ENCODE results near the gene CTIF.

CTIF gene

DNA sequence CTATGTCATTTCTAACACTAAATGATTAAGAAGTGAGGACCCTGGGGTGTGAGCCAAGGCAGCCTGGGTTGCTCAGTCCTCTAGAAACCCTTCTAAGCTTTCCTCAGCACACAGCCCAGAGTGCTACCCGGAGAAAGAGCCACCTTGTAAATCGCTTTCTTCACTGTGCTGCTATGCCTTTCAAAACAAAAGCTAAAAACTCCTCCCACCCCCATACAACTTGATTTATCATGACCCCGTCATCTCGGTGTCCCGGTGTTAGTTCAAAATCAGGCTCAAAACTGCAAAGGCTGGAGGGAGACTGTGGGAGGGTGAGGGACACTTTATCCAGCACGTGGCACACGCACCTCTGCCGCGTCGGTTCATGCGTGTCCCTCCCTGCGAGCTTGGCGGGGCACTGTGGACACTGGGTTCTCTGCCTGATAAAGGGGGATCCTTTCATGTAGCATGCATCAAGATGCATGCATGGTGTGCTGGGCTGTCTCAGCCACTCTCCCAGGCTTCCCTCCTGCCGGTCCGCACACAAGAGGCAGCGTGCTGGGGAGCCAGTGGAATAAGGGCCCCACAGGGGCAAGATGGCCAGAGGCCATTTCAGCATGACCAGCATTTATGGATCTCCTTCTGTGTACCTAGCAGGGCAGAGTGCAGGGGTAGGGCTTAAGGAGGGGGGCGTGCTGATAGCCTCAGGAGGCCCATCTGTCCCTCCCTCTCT, 241.5 kb downstream of the CTIF start:
- no peak for DNase-seq

GRCh38 chr18:48780913-48781162, 242.0 kb downstream of the CTIF start:
- no peak for DNase-seq

- peak; percentile 48 for DNase-seq
Measured at GRCh38 chr18:48781163-48781987, 242.5 kb downstream of the CTIF start.

DNA sequence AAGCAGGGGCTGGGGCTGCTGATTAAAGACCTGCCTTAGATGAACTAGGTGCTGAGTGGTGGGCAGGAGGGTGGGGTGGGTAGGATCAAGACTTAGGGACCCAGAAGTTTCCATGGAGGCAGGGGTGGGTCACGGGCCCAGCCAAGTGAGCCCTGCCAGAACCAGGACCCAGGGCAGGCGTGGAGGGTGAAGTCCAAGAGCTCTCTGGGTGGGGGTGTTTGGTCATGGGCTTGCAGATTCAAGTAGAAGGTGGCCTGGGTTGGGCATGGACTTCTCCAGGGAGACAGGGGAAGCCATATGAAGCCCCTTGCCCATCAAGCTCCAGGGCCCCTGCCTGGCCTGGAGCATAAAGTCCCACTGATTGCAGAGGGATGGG, 243.1 kb downstream of the CTIF start:
- DNase-seq: no peak

DNA sequence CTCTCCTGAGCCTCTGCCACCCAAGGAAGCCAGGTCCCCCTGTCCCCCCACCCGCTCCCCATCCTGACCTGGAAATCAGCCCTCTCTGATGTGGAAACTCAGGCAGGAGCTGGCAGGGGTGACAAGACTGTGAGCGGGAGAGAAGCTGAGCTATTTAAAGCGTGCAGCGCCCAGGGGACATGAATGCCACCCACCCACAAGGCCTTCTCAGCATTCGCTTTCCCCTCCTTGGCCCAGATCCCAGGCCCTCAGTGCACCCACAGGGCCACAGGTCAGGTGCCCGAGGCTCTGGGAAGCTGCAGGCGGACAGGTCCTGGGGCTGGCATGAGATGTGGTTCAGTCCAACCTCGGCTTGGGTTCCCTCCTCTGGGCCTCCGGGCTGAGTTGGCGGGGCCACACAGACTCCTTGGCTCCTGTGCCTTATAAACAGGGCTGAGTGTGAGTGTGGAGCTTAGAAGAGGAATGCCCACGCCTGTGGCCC, 243.6 kb downstream of the CTIF start:
- no peak for DNase-seq

DNA sequence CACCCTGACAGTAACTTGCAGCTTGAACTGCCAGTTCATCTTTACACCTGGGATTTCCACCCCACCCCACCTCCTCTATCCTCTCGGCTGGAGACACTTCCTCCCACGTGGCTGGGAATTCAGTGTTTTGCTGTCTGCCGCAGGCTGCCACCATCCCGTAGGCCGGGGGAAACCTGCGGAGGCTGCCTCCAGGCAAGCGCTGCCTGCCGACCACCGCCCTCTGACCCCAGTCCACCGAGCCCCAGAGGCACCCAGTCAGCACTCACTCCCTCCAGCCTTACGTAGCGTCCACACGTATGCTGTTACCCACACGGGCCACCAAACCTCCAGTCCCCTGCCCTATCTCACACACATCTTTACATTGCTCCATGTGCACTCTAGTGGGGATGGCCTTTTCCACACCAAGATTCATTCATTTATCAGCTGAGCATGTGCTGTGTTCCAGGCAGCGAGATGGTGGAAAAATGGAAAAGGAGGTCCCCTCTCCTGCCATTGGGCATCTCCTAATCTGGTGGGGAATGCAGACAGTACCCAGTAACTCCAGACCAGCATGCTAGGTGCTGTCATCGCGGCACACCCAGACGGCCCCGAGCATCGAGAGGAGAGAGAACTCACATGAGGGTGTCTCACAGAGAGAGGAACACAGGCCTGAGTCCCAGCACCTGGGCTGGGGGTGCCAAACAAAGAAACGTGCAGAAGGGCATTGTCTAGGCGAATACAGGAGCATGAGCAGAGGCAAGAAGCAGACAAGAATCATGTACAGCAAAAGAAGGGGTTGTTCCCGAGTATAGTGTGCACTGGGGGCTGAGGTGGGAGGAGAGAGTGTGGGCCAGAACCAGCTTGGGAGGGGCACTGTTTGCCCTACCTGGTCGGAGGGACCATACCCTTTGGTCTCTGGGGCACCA, 245.0 kb downstream of the CTIF start:
- DNase-seq: no peak

DNA sequence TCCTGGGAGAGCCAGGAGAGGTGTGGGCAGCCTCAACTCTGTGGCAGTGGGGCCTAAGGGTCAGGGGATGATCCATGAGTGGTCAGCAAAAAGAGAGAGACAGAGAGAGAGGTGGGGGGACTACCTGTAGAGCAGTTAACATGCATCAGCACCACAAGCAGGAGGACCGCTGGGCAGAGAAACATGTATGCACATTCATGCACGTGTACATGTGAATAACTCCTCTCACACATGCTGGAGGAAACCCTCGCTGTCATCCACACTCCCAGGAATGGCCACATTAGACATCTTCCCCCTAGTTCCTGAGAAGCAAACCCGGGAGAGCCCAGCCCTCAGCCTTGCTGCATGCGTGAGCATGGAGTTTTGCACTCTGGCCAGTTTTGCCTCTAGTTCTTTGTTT, 245.8 kb downstream of the CTIF start:
- DNase-seq: no peak

DNA sequence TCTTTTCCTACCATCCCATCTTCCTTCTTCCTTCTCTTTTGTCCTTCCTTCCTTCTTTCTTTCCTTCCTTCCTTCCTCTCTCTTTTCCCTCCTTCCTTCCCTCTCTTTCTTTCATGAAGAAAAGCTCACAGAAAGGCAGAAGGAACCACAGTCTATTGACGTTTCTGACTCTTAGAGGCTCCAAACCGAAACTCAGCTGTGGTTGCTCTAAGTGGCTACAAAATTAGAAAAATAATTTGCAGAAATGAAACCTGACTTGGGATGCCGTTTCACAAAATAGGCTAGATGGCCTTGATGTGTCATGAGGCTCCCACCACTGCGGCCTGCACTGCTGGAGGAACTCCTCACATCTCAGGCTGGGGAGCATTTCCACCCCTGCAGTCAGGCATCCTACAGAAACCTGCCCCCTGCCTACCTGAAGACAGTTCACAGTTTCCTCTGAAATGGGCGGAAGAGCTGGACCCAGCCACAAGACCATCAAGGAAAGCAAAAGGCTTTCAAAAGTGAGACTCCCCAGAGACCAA, 246.3 kb downstream of the CTIF start:
- DNase-seq: no peak

- DNase-seq: no peak
Measured at GRCh38 chr18:48785736-48786454, 247.1 kb downstream of the CTIF start.

GRCh38 chr18:48786455-48787202, 247.8 kb downstream of the CTIF start:
- no peak for DNase-seq

GRCh38 chr18:48787203-48788151, 248.6 kb downstream of the CTIF start:
- DNase-seq: peak; percentile 61

DNA sequence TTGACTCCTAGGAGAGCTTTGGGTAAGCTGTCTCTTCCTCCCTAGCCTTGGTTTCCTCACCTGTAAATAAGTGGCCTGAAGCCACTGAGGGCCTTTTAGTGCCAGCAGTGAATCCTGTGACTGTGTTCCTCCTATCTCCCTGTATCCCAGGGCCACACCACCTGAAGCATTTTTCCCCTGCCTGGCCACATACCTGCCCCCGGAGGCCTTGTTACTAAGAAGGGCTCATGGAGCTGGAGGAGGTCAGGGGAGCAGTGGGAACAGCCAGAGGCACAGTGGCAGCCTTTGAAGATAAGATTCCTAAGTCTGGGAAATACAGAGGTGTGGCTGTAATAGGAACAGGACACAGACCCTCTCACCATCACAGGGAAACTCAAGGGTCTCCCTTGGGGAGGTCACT, 249.5 kb downstream of the CTIF start:
- no peak for DNase-seq

GRCh38 chr18:48789259-48789812, 250.5 kb downstream of the CTIF start:
- DNase-seq: no peak

DNA sequence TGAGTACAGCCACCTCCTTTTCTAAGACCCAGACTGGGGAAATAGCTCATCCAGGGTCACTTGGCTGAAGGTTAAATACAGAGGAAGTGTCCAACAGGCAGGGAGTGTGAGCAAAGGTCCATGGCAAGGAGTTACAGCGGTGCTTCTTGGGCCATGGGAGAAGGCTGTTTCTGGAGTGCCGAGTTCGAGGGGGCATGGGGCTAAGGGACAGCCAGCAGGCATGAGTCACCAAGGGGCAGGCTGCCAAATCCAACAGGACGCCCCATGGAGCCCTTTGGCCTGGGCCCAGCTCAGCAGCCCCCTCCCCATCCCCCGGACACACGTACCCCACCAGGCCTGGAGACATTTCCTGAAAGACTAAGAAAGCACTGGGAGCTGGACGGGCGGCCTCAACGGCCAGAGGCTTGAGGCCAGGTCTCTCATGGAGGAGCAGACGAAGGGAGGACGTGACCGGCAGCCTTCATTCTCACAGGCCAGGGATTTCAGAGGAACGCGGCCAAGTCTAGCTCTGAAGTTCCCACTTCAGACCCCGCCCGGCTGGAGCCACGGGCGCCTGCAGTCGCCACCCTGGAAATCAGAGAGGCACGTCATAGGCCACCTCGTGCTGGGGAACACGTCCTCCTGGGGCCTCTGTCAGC, 251.5 kb downstream of the CTIF start:
- no peak for DNase-seq

GRCh38 chr18:48790869-48791635, 252.2 kb downstream of the CTIF start:
- no peak for DNase-seq

- no peak for DNase-seq
Measured at GRCh38 chr18:48791636-48792105, 252.8 kb downstream of the CTIF start.

- DNase-seq: no peak
Measured at GRCh38 chr18:48792141-48792540, 253.3 kb downstream of the CTIF start.

DNA sequence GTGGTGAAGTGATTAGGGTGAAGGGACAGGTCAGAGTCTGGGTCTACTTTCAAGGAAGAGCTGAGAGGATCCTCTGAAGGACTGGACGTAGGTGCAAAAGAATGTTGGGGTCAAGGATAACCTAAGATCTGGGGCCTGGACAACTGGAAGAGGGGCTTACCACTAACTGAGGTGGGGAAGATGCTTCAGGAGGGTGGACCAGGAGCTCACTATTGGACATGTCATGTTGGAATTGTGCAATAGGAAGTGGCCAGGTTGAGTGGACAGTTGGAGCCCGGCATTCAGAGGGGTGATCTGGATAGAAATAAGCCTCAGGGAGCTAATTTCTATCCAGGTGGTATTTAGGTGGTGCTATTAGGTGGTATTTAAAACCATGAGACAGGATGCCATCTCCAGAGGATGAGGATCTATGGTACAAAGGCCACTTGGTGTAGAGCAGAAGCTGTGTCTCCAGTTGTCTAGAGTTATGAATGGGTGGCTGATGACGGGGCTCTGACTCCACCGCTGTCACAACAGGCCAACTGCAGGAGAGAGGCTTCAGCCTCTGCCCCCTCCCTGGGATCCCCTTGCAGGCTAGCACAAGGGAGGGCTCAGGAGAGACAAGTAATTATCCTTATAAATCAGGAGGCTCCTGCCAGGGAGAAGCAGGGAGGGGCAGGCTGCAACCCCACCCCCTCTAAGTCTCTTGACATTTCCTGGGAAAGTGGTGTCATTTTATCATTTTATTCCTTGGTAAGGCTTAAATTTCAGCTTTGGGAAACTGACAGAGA, 254.0 kb downstream of the CTIF start:
- DNase-seq: no peak
